GM18502 (cell line): ENCODE data around the gene ZNF845.
"Not testable (repeated sequence)": the region's sequence is repeated elsewhere in the genome, so short reads cannot be mapped to it uniquely, and the experiment has no call there.

ENCODE experiments used
- ATAC-seq: cut with Tn5 transposase; IDR thresholded peaks from one replicate; pipeline ENCODE4 v1.9.1; 2021; ENCODE audit warnings: mild to moderate bottlenecking; ENCODE audit not compliant: unreplicated experiment, poor library complexity

ZNF845 gene

GRCh38 chr19:53333463-53334449 lies at the start of gene ZNF845:
ZNF845 (plus strand) TSS chr19:53333749; CDS start chr19:53341308, 7,559 bp downstream.
- peak; percentile 94 for ATAC-seq

- no peak for ATAC-seq
Observed at GRCh38 chr19:53285087-53285486, 48.5 kb upstream of the ZNF845 start.

- ATAC-seq: no peak
Observed at GRCh38 chr19:53290758-53291549, 42.6 kb upstream of the ZNF845 start.

DNA sequence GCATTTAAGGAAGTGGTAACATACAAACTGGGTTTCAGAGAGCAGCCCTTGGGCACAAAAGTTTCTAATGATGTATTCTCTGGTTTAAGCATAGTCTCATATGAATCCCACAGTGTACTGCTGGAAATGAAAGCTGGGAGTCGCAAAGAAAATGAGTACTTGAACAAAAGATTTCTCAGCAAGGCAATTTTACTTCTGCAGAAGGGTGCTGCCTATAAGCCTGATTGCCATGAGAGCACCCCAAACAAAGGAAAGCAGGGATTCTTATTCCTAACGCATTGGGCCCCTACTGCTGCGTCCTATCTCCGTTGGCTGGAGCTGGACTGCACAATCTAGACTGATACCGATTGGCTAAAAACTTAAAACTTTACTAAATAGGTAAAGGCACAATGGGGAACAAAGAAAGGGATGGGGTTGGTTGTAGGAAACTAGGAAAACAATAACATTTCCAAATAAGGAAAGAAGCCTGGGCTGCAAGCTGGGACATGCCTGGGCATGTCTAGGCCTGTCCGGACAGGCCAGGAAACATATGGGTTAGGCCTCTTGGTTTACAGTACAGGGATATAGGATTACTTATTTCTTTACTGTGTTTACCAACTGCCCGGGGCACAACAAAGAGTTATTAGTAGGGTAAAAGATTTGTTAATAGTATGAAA lies 38.6 kb upstream of the ZNF845 start:
- ATAC-seq: no peak

- not testable (repeated sequence) for ATAC-seq
Observed at GRCh38 chr19:53301341-53301740, 32.2 kb upstream of the ZNF845 start.

- no peak for ATAC-seq
Observed at GRCh38 chr19:53308339-53308811, 25.2 kb upstream of the ZNF845 start.

GRCh38 chr19:53311044-53311443 lies 22.5 kb upstream of the ZNF845 start:
- ATAC-seq: no peak

- ATAC-seq: no peak
Observed at GRCh38 chr19:53311897-53312296, 21.7 kb upstream of the ZNF845 start.

GRCh38 chr19:53328967-53329366 lies 4.6 kb upstream of the ZNF845 start:
- no peak for ATAC-seq

DNA sequence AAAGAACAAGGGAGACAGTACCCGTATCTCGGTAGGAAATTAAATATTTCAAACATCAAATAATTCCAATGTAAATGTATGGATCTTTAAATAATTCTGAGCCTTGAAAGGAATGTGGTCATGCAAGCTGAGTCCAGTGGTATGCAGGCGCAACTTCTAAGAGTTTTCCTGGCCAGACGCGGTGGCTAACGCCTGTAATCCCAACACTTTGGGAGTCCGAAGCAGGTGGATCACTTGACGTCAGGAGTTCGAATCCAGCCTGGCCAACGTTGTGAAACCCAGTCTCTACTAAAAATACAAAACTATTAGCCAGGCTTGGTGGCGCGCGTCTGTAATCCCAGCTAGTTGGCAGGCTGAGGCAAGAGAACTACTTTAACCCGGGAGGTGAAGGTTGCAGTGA lies 1.1 kb upstream of the ZNF845 start:
- no peak for ATAC-seq

GRCh38 chr19:53333066-53333462 lies 485 bp upstream of the ZNF845 start:
- ATAC-seq: peak; percentile 21

DNA sequence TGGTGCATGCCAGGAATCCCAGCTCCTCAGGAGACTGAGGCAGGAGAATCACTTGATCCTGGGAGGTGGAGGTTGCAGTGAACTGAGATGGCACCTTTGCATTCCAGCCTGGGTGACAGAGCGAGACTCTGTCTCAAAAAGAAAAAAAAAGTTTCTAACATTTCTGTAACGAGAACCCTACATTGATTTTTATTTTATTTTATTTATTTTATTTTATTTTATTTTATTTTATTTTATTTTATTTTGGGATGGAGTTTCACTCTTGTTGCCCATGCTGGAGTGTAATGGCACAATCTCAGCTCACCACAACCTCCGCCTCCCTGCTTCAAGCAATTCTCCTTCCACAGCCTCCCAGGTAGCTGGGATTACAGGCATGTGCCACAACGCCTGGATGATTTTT lies 10.9 kb downstream of the ZNF845 start:
- ATAC-seq: not testable (repeated sequence)

DNA sequence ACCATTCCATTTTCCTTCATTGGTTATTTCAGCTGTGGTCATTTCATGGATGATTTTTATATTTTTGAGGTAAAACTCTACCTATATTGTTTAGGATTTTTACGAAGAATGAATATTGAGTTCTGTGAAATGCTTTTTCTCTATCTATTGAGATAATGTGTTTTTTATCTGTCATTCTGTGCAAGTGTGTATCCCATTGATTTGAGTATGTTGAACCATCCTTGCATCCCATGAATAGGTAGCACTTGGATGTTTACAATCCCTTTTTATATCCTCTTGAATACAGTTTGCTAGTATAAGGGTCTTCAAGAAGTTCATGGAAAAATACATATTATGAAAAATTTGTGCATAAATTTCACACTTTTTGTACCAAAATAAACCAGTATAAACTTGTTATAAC lies 22.2 kb downstream of the ZNF845 start:
- no peak for ATAC-seq

- ATAC-seq: no peak
Observed at GRCh38 chr19:53357821-53358581, 24.5 kb downstream of the ZNF845 start.

DNA sequence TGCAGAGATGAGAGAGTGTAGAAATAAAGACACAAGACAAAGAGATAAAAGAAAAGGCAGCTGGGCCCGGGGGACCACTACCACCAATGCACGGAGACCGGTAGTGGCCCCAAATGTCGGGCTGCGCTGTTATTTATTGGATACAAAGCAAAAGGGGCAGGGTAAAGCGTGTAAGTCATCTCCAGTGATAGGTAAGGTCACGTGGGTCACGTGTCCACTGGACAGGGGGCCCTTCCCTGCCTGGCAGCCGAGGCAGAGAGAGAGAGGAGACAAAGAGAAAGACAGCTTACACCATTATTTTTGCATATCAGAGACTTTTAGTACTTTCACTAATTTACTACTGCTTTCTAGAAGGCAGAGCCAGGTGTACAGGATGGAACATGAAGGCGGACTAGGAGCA lies 26.5 kb downstream of the ZNF845 start:
- ATAC-seq: not testable (repeated sequence)

DNA sequence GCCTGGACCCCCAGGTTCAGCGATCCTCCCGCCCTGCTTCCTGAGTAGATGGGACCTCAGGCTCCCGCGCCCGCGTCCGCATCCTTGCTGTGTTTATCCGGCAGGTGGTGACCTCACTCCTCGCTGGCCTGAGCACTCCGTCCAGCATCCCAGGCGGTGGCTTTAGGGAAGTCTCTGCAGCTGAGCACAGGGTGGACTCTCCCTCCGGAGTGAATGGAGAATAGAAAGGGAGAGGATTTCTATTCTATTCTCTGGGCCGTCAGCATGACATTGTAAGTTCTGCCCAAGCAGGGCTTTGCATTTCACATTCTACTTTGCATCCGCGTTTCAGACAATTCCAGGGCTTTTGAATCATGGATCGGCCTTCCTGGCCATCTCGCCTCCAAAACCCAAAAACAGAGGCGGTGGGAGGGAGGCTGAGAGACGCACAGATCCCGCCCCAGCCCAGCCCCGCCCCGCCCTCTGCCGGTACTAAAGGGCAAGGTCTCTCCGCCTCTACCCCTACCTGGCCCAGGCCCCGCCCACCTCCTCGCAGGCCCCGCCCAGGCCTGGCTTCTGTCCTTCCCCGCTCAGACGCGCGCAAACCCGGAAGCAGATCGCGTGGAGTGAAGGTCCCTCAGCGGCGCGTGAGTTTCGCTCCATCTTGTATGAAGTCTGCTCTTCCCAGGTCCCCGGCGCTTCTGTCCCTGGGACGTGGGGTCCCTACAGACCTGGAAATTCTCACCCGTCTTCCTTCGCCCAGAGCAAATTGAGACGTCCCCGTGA lies 31.8 kb downstream of the ZNF845 start, which contains the start of gene ZNF525:
Gene ZNF525 (plus strand): TSS at position 572 of the 765 bp plus-strand sequence. CDS start 6,577 bp downstream, outside the sequence.
- peak; percentile 98 for ATAC-seq

- peak; percentile 65 for ATAC-seq
Observed at GRCh38 chr19:53365899-53366493, 32.4 kb downstream of the ZNF845 start.

- no peak for ATAC-seq
Observed at GRCh38 chr19:53372196-53372595, 38.6 kb downstream of the ZNF845 start.
